Measurements from ENCODE around the gene PLB1. TPM values are rescaled to one million over a fixed set of nuclear protein-coding genes. Genes with fewer than 3 reads are reported as not detected.

PLB1 gene
- total RNA-seq, 2 donors from 2014 or later: 7.4 to 9.6 TPM

- WGBS: 56% methylated on average over 4 of the region's 4 CpGs
- intact Hi-C loops (cut with DNase I): no loop called here
- H3K27ac ChIP-seq: no peak overlapping the region
- no peaks in the 10 kb centered on the region for H3K36me3 ChIP-seq
- DNase-seq (ENCODE audit: low spot score): no peak
- H3K9me3 ChIP-seq: no peaks in the 10 kb centered on the region
- no peaks in the 10 kb centered on the region for H3K4me1 ChIP-seq (replicated peaks)
- no peak for TF ChIP-seq CTCF (IDR thresholded peaks at IDR 0.05)
- no peak for TF ChIP-seq POLR2AphosphoS5 (IDR thresholded peaks at IDR 0.05)
- no peak for TF ChIP-seq POLR2A (IDR thresholded peaks at IDR 0.05)
- H3K4me3 ChIP-seq: no peak overlapping the region
- no peaks in the 10 kb centered on the region for H3K27me3 ChIP-seq (replicated peaks; ENCODE audit: insufficient read depth)
These were observed 921 bp downstream of the PLB1 start for GRCh38 chr2:28496781-28497180.

- DNase-seq (ENCODE audit: low spot score): no peak
- WGBS: 88% methylated on average over 3 of the region's 3 CpGs
- Histone ChIP-seq H3K27ac (no peak overlapping the region), H3K9me3 (no peaks in the 10 kb centered on the region), H3K4me1 (replicated peaks) (no peaks in the 10 kb centered on the region), H3K36me3 (no peaks in the 10 kb centered on the region), H3K4me3 (no peak overlapping the region), H3K27me3 (replicated peaks; ENCODE audit: insufficient read depth) (no peaks in the 10 kb centered on the region)
- intact Hi-C loops (cut with DNase I): no loop called here
- no peak for TF ChIP-seq CTCF (IDR thresholded peaks at IDR 0.05)
- no peak for TF ChIP-seq POLR2AphosphoS5 (IDR thresholded peaks at IDR 0.05)
- no peak for TF ChIP-seq POLR2A (IDR thresholded peaks at IDR 0.05)
These were observed 1.3 kb downstream of the PLB1 start for GRCh38 chr2:28497206-28497605.

GRCh38 chr2:28499282-28499681 lies 3.4 kb downstream of the PLB1 start:
- TF ChIP-seq POLR2AphosphoS5 (IDR thresholded peaks at IDR 0.05) (no peak), CTCF (IDR thresholded peaks at IDR 0.05) (no peak), POLR2A (IDR thresholded peaks at IDR 0.05) (no peak)
- no peak for DNase-seq (ENCODE audit: low spot score)
- WGBS: 89% methylated on average over 5 of the region's 5 CpGs

GRCh38 chr2:28505361-28505760 lies 9.5 kb downstream of the PLB1 start:
- Histone ChIP-seq H3K27ac (no peak overlapping the region), H3K9me3 (no peaks in the 10 kb centered on the region), H3K27me3 (replicated peaks; ENCODE audit: insufficient read depth) (no peaks in the 10 kb centered on the region), H3K36me3 (no peaks in the 10 kb centered on the region), H3K4me1 (replicated peaks) (no peaks in the 10 kb centered on the region), H3K4me3 (no peak overlapping the region)
- no peak for TF ChIP-seq POLR2AphosphoS5 (IDR thresholded peaks at IDR 0.05)
- TF ChIP-seq CTCF (IDR thresholded peaks at IDR 0.05): no peak
- no peak for TF ChIP-seq POLR2A (IDR thresholded peaks at IDR 0.05)
- intact Hi-C loops (cut with DNase I): no loop called here
- 49% methylated on average over 4 of the region's 4 CpGs for WGBS
- no peak for DNase-seq (ENCODE audit: low spot score)

More at GRCh38 chr2:28499282-28499681, 3.4 kb downstream of the PLB1 start:
- H3K36me3 ChIP-seq: no peaks in the 10 kb centered on the region
- intact Hi-C loops (cut with DNase I): no loop called here
- no peak overlapping the region for H3K27ac ChIP-seq
- no peaks in the 10 kb centered on the region for H3K4me1 ChIP-seq (replicated peaks)
- no peaks in the 10 kb centered on the region for H3K27me3 ChIP-seq (replicated peaks; ENCODE audit: insufficient read depth)
- H3K4me3 ChIP-seq: no peak overlapping the region
- H3K9me3 ChIP-seq: no peaks in the 10 kb centered on the region

GRCh38 chr2:28506112-28506910 lies 10.5 kb downstream of the PLB1 start:
- Histone ChIP-seq H3K36me3 (no peaks in the 10 kb centered on the region), H3K27ac (no peak overlapping the region), H3K9me3 (no peaks in the 10 kb centered on the region), H3K27me3 (replicated peaks; ENCODE audit: insufficient read depth) (no peaks in the 10 kb centered on the region), H3K4me3 (no peak overlapping the region), H3K4me1 (replicated peaks) (no peaks in the 10 kb centered on the region)
- DNase-seq (ENCODE audit: low spot score): no peak
- intact Hi-C loops (cut with DNase I): no loop called here
- no peak for TF ChIP-seq CTCF (IDR thresholded peaks at IDR 0.05)
- no peak for TF ChIP-seq POLR2A (IDR thresholded peaks at IDR 0.05)
- TF ChIP-seq POLR2AphosphoS5 (IDR thresholded peaks at IDR 0.05): no peak
- 92% methylated on average over 5 of the region's 5 CpGs for WGBS

All from prostate gland (tissue), 2 donors.